Measurements from ENCODE around the gene PCNX3. TPM values are rescaled to one million over a fixed set of nuclear protein-coding genes. Genes with fewer than 3 reads are reported as not detected.

Gene PCNX3
- total RNA-seq, 2 donors from 2014 or later = 16.1 to 21.8 TPM

GRCh38 chr11:65599216-65599954 is 16.2 kb upstream of the PCNX3 start:
- no peaks in the 10 kb centered on the region for H3K27me3 ChIP-seq
- no peak overlapping the region for H3K4me3 ChIP-seq
- no peak overlapping the region for H3K27ac ChIP-seq
- H3K36me3 ChIP-seq = peaks cover 56% of the 10 kb centered on the region
- no peaks in the 10 kb centered on the region for H3K4me1 ChIP-seq
- H3K9me3 ChIP-seq = no peaks in the 10 kb centered on the region
- TF ChIP-seq CTCF (IDR thresholded peaks at IDR 0.05) = no peak
- DNase-seq (ENCODE audit: low spot score) = no peak

- Histone ChIP-seq H3K27me3 (no peaks in the 10 kb centered on the region), H3K36me3 (peaks cover 61% of the 10 kb centered on the region), H3K4me3 (no peak overlapping the region), H3K27ac (no peak overlapping the region), H3K4me1 (no peaks in the 10 kb centered on the region), H3K9me3 (no peaks in the 10 kb centered on the region)
- no peak for TF ChIP-seq CTCF (IDR thresholded peaks at IDR 0.05)
- DNase-seq (ENCODE audit: low spot score) = no peak
These were observed 15.7 kb upstream of the PCNX3 start for GRCh38 chr11:65599955-65600246.

- Histone ChIP-seq H3K36me3 (peaks cover 53% of the 10 kb centered on the region), H3K27me3 (no peaks in the 10 kb centered on the region), H3K4me1 (peaks cover 0 to 29% of the 10 kb centered on the region in 2 donors), H3K9me3 (no peaks in the 10 kb centered on the region), H3K27ac (no peak overlapping the region), H3K4me3 (no peak overlapping the region)
- DNase-seq (ENCODE audit: low spot score) = no peak
- TF ChIP-seq CTCF (IDR thresholded peaks at IDR 0.05) = no peak
These were observed 11.3 kb upstream of the PCNX3 start for GRCh38 chr11:65604258-65604657.

GRCh38 chr11:65606876-65607613 is 8.5 kb upstream of the PCNX3 start:
- Histone ChIP-seq H3K4me1 (peaks cover 0 to 56% of the 10 kb centered on the region in 2 donors), H3K27me3 (no peaks in the 10 kb centered on the region), H3K36me3 (peaks cover 40% of the 10 kb centered on the region), H3K9me3 (no peaks in the 10 kb centered on the region), H3K4me3 (peak overlapping the region; percentile 7 to 41), H3K27ac (peak overlapping the region; percentile 78 to 80)
- no peak for TF ChIP-seq CTCF (IDR thresholded peaks at IDR 0.05)
- DNase-seq (ENCODE audit: low spot score) = peak; percentile 99

GRCh38 chr11:65607614-65608426 is 7.8 kb upstream of the PCNX3 start:
- H3K4me1 ChIP-seq = peaks cover 0 to 64% of the 10 kb centered on the region in 2 donors
- peak overlapping the region; percentile 7 to 41 for H3K4me3 ChIP-seq
- no peak for TF ChIP-seq CTCF (IDR thresholded peaks at IDR 0.05)
- no peak for DNase-seq (ENCODE audit: low spot score)
- H3K9me3 ChIP-seq = no peaks in the 10 kb centered on the region
- H3K27me3 ChIP-seq = no peaks in the 10 kb centered on the region
- H3K36me3 ChIP-seq = peaks cover 32% of the 10 kb centered on the region
- peak overlapping the region in 1 of 2 donors; percentile 80 for H3K27ac ChIP-seq
